Activated CD8-positive, alpha-beta memory T cell treated with anti-CD3 and anti-CD28 coated beads, Interleukin-2, amount 50 U/mL, for 24 hours (primary cell): ENCODE results near the gene AKAP1.

Experiments used
- DNase-seq: peaks from one replicate; pipeline ENCODE4 v3.0.0-alpha.2; 2020; ENCODE audit errors: extremely low read depth

The AKAP1 gene

GRCh38 chr17:57130708-57131461 lies 45.8 kb downstream of the AKAP1 start:
- DNase-seq: peak; percentile 47

- no peak for DNase-seq
Observed at GRCh38 chr17:57132663-57133062, 47.6 kb downstream of the AKAP1 start.

GRCh38 chr17:57133486-57133885 lies 48.4 kb downstream of the AKAP1 start:
- DNase-seq: no peak

GRCh38 chr17:57135026-57135788 lies 50.2 kb downstream of the AKAP1 start:
- no peak for DNase-seq

GRCh38 chr17:57135789-57136291 lies 50.8 kb downstream of the AKAP1 start:
- no peak for DNase-seq

- no peak for DNase-seq
Observed at GRCh38 chr17:57136355-57136754, 51.3 kb downstream of the AKAP1 start.

- no peak for DNase-seq
Observed at GRCh38 chr17:57138030-57138911, 53.2 kb downstream of the AKAP1 start.

- DNase-seq: no peak
Observed at GRCh38 chr17:57138956-57139576, 54.0 kb downstream of the AKAP1 start.

- DNase-seq: no peak
Observed at GRCh38 chr17:57140316-57140715, 55.3 kb downstream of the AKAP1 start.

GRCh38 chr17:57142925-57143324 lies 57.9 kb downstream of the AKAP1 start:
- no peak for DNase-seq

GRCh38 chr17:57143361-57143760 lies 58.3 kb downstream of the AKAP1 start:
- no peak for DNase-seq

GRCh38 chr17:57143919-57144318 lies 58.9 kb downstream of the AKAP1 start:
- DNase-seq: no peak

- DNase-seq: no peak
Observed at GRCh38 chr17:57144567-57144966, 59.5 kb downstream of the AKAP1 start.

- DNase-seq: no peak
Observed at GRCh38 chr17:57145347-57145746, 60.3 kb downstream of the AKAP1 start.

- no peak for DNase-seq
Observed at GRCh38 chr17:57146273-57146672, 61.2 kb downstream of the AKAP1 start.

- DNase-seq: no peak
Observed at GRCh38 chr17:57151798-57152197, 66.8 kb downstream of the AKAP1 start.

GRCh38 chr17:57152967-57153528 lies 68.0 kb downstream of the AKAP1 start:
- DNase-seq: no peak

GRCh38 chr17:57154921-57155320 lies 69.9 kb downstream of the AKAP1 start:
- no peak for DNase-seq

GRCh38 chr17:57158325-57158724 lies 73.3 kb downstream of the AKAP1 start:
- DNase-seq: no peak

- DNase-seq: no peak
Observed at GRCh38 chr17:57158795-57159194, 73.7 kb downstream of the AKAP1 start.

- DNase-seq: no peak
Observed at GRCh38 chr17:57160624-57161023, 75.6 kb downstream of the AKAP1 start.
